OCI-LY1 (cell line): ENCODE data around the gene POLR1B.
"Not testable (repeated sequence)": the region's sequence is repeated elsewhere in the genome, so short reads cannot be mapped to it uniquely, and the experiment has no call there.

Experiments
- H2AFZ ChIP-seq: fragments of 200-600 bp; sonication (generic), shearing (Covaris generic); 2 replicates; pipeline ENCODE4 v1.6.0; 2014; ENCODE audit warnings: antibody characterized with exemption, mild to moderate bottlenecking, low read length
- H3F3A ChIP-seq: fragments of 200-600 bp; sonication (generic), shearing (Covaris generic); 2 replicates; pipeline ENCODE4 v1.6.0; 2014; ENCODE audit warnings: mild to moderate bottlenecking, antibody characterized with exemption, low read length, moderate library complexity; ENCODE audit not compliant: insufficient read depth
- H3K27ac ChIP-seq: fragments of 200-600 bp; sonication (generic); 2 replicates; pipeline ENCODE4 v1.5.1; 2014; ENCODE audit warnings: low read length, mixed run types, mild to moderate bottlenecking, low read depth; ENCODE audit not compliant: poor library complexity, severe bottlenecking
- H3K27me3 ChIP-seq: fragments of 200-600 bp; sonication (generic); 2 replicates; pipeline ENCODE4 v1.6.0; 2014; ENCODE audit warnings: antibody characterized with exemption, mild to moderate bottlenecking, low read length, moderate library complexity; ENCODE audit not compliant: insufficient read depth
- H3K36me3 ChIP-seq: fragments of 200-600 bp; sonication (generic); 2 replicates; pipeline ENCODE4 v1.6.1; 2014; ENCODE audit warnings: mild to moderate bottlenecking, antibody characterized with exemption, low read length, moderate library complexity, mixed read lengths; ENCODE audit not compliant: insufficient read depth
- H3K4me1 ChIP-seq: fragments of 200-600 bp; sonication (generic); 2 replicates; pipeline ENCODE4 v1.5.1; 2014; ENCODE audit warnings: mild to moderate bottlenecking, low read length, moderate library complexity; ENCODE audit not compliant: insufficient read depth, severe bottlenecking
- H3K4me2 ChIP-seq: fragments of 200-600 bp; sonication (generic), shearing (Covaris generic); 2 replicates; pipeline ENCODE4 v1.6.1; 2014; ENCODE audit warnings: low read length
- H3K4me3 ChIP-seq: fragments of 200-600 bp; sonication (generic); 2 replicates; pipeline ENCODE4 v1.5.1; 2014; ENCODE audit warnings: low read length, low read depth, mild to moderate bottlenecking, mixed read lengths; ENCODE audit not compliant: poor library complexity, severe bottlenecking
- H3K79me2 ChIP-seq: fragments of 200-600 bp; shearing (Covaris generic); 2 replicates; pipeline ENCODE4 v1.6.1; 2016; ENCODE audit warnings: mixed run types, low read length, mixed read lengths; ENCODE audit not compliant: insufficient read depth
- H3K9ac ChIP-seq: fragments of 200-600 bp; sonication (generic), shearing (Covaris generic); 2 replicates; pipeline ENCODE4 v1.6.1; 2014; ENCODE audit warnings: mild to moderate bottlenecking, low read length, mixed read lengths
- H3K9me2 ChIP-seq: fragments of 200-600 bp; sonication (generic), shearing (Covaris generic); 2 replicates; pipeline ENCODE4 v1.6.1; 2014; ENCODE audit warnings: low read depth, mild to moderate bottlenecking, low read length, mixed read lengths
- H3K9me3 ChIP-seq: fragments of 200-600 bp; shearing (Covaris generic); 2 replicates; pipeline ENCODE4 v1.6.1; 2014; ENCODE audit warnings: low read length, mixed read lengths
- H4K20me1 ChIP-seq: fragments of 200-600 bp; sonication (generic), shearing (Covaris generic); 2 replicates; pipeline ENCODE4 v1.6.0; 2016; ENCODE audit warnings: mild to moderate bottlenecking, low read length; ENCODE audit not compliant: insufficient read depth
- CTCF ChIP-seq: fragments of 200-600 bp; sonication (generic), shearing (Covaris generic); IDR thresholded peaks from 2 replicates; pipeline ENCODE4 v1.5.1; 2017; ENCODE audit warnings: mild to moderate bottlenecking, antibody characterized with exemption, low read length, moderate library complexity, mixed read lengths
- EZH2 ChIP-seq: fragments of 200-600 bp; sonication (generic), shearing (Covaris generic); IDR thresholded peaks from 2 replicates; pipeline ENCODE4 v1.8.0; 2017; ENCODE audit warnings: borderline replicate concordance, mixed run types, mild to moderate bottlenecking, antibody characterized with exemption, low read length, moderate library complexity, mixed read lengths

Gene POLR1B

GRCh38 chr2:112614201-112614840 lies 72.1 kb downstream of the POLR1B start:
- Histone ChIP-seq H3K27me3 (no peaks in the 10 kb centered on the region), H3K4me1 (no peaks in the 10 kb centered on the region), H3K36me3 (no peaks in the 10 kb centered on the region), H3F3A (no peaks in the 10 kb centered on the region), H3K9ac (no peak overlapping the region), H4K20me1 (no peaks in the 10 kb centered on the region), H3K9me2 (no peaks in the 10 kb centered on the region), H3K4me2 (no peak overlapping the region), H3K79me2 (no peaks in the 10 kb centered on the region), H3K9me3 (no peaks in the 10 kb centered on the region), H3K4me3 (no peak overlapping the region), H2AFZ (no peak overlapping the region), H3K27ac (no peak overlapping the region)
- no peak for TF ChIP-seq CTCF
- no peak for TF ChIP-seq EZH2

- Histone ChIP-seq H3K9me3 (no peaks in the 10 kb centered on the region), H3K4me3 (no peak overlapping the region), H3K4me2 (no peak overlapping the region), H3K9ac (no peak overlapping the region), H4K20me1 (no peaks in the 10 kb centered on the region), H3K27me3 (no peaks in the 10 kb centered on the region), H3F3A (no peaks in the 10 kb centered on the region), H2AFZ (no peak overlapping the region), H3K79me2 (no peaks in the 10 kb centered on the region), H3K4me1 (no peaks in the 10 kb centered on the region), H3K36me3 (no peaks in the 10 kb centered on the region), H3K9me2 (no peaks in the 10 kb centered on the region), H3K27ac (no peak overlapping the region)
- TF ChIP-seq CTCF (no peak), EZH2 (no peak)
Measured at GRCh38 chr2:112615051-112615450, 72.8 kb downstream of the POLR1B start.

GRCh38 chr2:112615798-112616197 lies 73.5 kb downstream of the POLR1B start:
- H3F3A ChIP-seq, H4K20me1 ChIP-seq: not testable (repeated sequence)

GRCh38 chr2:112618383-112618782 lies 76.1 kb downstream of the POLR1B start:
- Histone ChIP-seq H3K9ac (no peak overlapping the region), H4K20me1 (no peaks in the 10 kb centered on the region), H3K36me3 (no peaks in the 10 kb centered on the region), H3K4me1 (no peaks in the 10 kb centered on the region), H3K27me3 (no peaks in the 10 kb centered on the region), H3K9me3 (no peaks in the 10 kb centered on the region), H3K79me2 (no peaks in the 10 kb centered on the region), H3K4me2 (no peak overlapping the region), H2AFZ (no peak overlapping the region), H3K4me3 (no peak overlapping the region), H3K9me2 (no peaks in the 10 kb centered on the region), H3F3A (no peaks in the 10 kb centered on the region), H3K27ac (no peak overlapping the region)
- TF ChIP-seq CTCF = no peak
- TF ChIP-seq EZH2 = no peak

More at GRCh38 chr2:112615798-112616197, 73.5 kb downstream of the POLR1B start:
- H3K27me3 ChIP-seq, H3K36me3 ChIP-seq, H3K9me3 ChIP-seq, H2AFZ ChIP-seq, H3K27ac ChIP-seq, H3K9me2 ChIP-seq, H3K9ac ChIP-seq, H3K4me3 ChIP-seq, H3K4me2 ChIP-seq, H3K4me1 ChIP-seq, H3K79me2 ChIP-seq: not testable (repeated sequence)
